ENCODE results near the gene PTGES3L. TPM values are rescaled to one million over a fixed set of nuclear protein-coding genes. Genes with fewer than 3 reads are reported as not detected.
A peak's percentile ranks its signal among the peaks of the same experiment; 100 is the strongest.

Gene PTGES3L
- total and polyA plus RNA-seq, 2 of the 13 experiments (the other 11 are each of a cell fraction or from before 2014, with no cell fraction given): 1.2 to 2.9 TPM

DNA sequence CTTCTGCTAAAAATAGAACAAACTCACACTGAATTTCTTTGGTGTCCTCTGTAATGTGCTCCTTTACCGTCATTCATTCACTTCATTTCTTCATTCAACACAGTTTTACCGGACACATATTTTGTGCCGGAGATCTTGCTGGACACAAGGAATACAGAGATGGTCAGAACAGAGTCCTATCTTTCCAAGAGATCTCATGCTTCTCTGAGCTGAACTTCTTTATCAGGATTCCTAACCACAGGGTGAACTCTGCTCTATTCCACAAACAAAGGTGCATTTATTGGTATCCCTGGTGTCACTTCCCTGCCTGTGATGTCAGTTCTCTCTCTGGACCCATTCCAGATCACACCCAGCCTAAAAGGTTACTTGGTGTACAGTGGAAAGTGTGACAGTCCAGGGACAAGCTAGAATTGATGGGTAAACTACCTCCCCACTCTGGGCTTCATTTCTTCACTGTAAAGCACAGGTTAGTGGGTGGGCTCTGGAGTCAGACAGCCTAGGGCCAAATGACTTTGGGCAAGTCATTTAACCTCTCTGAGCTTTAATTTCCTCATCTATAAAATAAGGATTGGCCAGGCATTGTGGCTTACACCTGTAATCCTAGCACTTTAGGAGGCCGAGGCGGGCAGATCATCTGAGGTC lies 30.9 kb upstream of the PTGES3L start (continued):
- TF ChIP-seq, protein P1, sequence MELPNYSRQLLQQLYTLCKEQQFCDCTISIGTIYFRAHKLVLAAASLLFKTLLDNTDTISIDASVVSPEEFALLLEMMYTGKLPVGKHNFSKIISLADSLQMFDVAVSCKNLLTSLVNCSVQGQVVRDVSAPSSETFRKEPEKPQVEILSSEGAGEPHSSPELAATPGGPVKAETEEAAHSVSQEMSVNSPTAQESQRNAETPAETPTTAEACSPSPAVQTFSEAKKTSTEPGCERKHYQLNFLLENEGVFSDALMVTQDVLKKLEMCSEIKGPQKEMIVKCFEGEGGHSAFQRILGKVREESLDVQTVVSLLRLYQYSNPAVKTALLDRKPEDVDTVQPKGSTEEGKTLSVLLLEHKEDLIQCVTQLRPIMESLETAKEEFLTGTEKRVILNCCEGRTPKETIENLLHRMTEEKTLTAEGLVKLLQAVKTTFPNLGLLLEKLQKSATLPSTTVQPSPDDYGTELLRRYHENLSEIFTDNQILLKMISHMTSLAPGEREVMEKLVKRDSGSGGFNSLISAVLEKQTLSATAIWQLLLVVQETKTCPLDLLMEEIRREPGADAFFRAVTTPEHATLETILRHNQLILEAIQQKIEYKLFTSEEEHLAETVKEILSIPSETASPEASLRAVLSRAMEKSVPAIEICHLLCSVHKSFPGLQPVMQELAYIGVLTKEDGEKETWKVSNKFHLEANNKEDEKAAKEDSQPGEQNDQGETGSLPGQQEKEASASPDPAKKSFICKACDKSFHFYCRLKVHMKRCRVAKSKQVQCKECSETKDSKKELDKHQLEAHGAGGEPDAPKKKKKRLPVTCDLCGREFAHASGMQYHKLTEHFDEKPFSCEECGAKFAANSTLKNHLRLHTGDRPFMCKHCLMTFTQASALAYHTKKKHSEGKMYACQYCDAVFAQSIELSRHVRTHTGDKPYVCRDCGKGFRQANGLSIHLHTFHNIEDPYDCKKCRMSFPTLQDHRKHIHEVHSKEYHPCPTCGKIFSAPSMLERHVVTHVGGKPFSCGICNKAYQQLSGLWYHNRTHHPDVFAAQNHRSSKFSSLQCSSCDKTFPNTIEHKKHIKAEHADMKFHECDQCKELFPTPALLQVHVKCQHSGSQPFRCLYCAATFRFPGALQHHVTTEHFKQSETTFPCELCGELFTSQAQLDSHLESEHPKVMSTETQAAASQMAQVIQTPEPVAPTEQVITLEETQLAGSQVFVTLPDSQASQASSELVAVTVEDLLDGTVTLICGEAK (IDR thresholded peaks at IDR 0.05): no peak
- TF ChIP-seq, protein P1 (CRISPR knock-in tag; IDR thresholded peaks at IDR 0.05): peak; percentile 84; the same call in 1 of the 2 replicates
- TF ChIP-seq, protein P2, sequence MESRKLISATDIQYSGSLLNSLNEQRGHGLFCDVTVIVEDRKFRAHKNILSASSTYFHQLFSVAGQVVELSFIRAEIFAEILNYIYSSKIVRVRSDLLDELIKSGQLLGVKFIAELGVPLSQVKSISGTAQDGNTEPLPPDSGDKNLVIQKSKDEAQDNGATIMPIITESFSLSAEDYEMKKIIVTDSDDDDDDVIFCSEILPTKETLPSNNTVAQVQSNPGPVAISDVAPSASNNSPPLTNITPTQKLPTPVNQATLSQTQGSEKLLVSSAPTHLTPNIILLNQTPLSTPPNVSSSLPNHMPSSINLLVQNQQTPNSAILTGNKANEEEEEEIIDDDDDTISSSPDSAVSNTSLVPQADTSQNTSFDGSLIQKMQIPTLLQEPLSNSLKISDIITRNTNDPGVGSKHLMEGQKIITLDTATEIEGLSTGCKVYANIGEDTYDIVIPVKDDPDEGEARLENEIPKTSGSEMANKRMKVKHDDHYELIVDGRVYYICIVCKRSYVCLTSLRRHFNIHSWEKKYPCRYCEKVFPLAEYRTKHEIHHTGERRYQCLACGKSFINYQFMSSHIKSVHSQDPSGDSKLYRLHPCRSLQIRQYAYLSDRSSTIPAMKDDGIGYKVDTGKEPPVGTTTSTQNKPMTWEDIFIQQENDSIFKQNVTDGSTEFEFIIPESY (CRISPR knock-in tag; IDR thresholded peaks at IDR 0.05): 0 out of 2 replicates have a peak, but pooled peaks have one; percentile 25
- TF ChIP-seq, protein P3, sequence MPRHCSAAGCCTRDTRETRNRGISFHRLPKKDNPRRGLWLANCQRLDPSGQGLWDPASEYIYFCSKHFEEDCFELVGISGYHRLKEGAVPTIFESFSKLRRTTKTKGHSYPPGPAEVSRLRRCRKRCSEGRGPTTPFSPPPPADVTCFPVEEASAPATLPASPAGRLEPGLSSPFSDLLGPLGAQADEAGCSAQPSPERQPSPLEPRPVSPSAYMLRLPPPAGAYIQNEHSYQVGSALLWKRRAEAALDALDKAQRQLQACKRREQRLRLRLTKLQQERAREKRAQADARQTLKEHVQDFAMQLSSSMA (CRISPR knock-in tag; IDR thresholded peaks at IDR 0.05): no peak
- TF ChIP-seq ZFP1 (CRISPR knock-in tag; IDR thresholded peaks at IDR 0.05) (no peak), JUNB (CRISPR knock-in tag; IDR thresholded peaks at IDR 0.05; ENCODE audit: borderline replicate concordance) (no peak), ZNF720 (CRISPR knock-in tag; IDR thresholded peaks at IDR 0.05) (no peak), ZBTB8A (CRISPR knock-in tag; IDR thresholded peaks at IDR 0.05; ENCODE audit: borderline replicate concordance, low read depth) (no peak), ZEB1 (IDR thresholded peaks at IDR 0.05; ENCODE audit: insufficient replicate concordance, low read depth) (peak; percentile 76), ZNF207 (IDR thresholded peaks at IDR 0.05; ENCODE audit: borderline replicate concordance) (no peak), RBAK (CRISPR knock-in tag; IDR thresholded peaks at IDR 0.05) (no peak), TBL1XR1 (IDR thresholded peaks at IDR 0.05; ENCODE audit: borderline replicate concordance, low read length, partially characterized antibody) (no peak), SOX6 (IDR thresholded peaks at IDR 0.05) (no peak), SOX6 (CRISPR knock-in tag; IDR thresholded peaks at IDR 0.05) (peak; percentile 89), NPAS2 (CRISPR knock-in tag; IDR thresholded peaks at IDR 0.05; ENCODE audit: borderline replicate concordance) (no peak), RARG (CRISPR knock-in tag; IDR thresholded peaks at IDR 0.05; ENCODE audit: low read depth) (no peak), RBFOX2 (IDR thresholded peaks at IDR 0.05; ENCODE audit: low read depth, low read length) (no peak)
- TF ChIP-seq, protein P4, sequence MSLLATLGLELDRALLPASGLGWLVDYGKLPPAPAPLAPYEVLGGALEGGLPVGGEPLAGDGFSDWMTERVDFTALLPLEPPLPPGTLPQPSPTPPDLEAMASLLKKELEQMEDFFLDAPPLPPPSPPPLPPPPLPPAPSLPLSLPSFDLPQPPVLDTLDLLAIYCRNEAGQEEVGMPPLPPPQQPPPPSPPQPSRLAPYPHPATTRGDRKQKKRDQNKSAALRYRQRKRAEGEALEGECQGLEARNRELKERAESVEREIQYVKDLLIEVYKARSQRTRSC (CRISPR knock-in tag; IDR thresholded peaks at IDR 0.05; ENCODE audit: low read depth): no peak

All from HepG2 (cell line).